Loucy (cell line): ENCODE data around the gene ARL5B.

Source experiments
- EZH2phosphoT487 ChIP-seq: fragments of 200-600 bp; IDR thresholded peaks from 2 replicates; pipeline ENCODE4 v1.6.1; 2018; ENCODE audit warnings: antibody characterized with exemption, mild to moderate bottlenecking, moderate library complexity, borderline replicate concordance
- TF ChIP-seq, protein P1 (sequence below): fragments of 200-600 bp; sonication (generic); conservative IDR thresholded peaks from 2 replicates; pipeline ENCODE4 v1.5.1; 2014; ENCODE audit warnings: mild to moderate bottlenecking, antibody characterized with exemption, low read length

- TF ChIP-seq, protein P1, sequence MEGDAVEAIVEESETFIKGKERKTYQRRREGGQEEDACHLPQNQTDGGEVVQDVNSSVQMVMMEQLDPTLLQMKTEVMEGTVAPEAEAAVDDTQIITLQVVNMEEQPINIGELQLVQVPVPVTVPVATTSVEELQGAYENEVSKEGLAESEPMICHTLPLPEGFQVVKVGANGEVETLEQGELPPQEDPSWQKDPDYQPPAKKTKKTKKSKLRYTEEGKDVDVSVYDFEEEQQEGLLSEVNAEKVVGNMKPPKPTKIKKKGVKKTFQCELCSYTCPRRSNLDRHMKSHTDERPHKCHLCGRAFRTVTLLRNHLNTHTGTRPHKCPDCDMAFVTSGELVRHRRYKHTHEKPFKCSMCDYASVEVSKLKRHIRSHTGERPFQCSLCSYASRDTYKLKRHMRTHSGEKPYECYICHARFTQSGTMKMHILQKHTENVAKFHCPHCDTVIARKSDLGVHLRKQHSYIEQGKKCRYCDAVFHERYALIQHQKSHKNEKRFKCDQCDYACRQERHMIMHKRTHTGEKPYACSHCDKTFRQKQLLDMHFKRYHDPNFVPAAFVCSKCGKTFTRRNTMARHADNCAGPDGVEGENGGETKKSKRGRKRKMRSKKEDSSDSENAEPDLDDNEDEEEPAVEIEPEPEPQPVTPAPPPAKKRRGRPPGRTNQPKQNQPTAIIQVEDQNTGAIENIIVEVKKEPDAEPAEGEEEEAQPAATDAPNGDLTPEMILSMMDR, result no peak
- TF ChIP-seq EZH2phosphoT487, result no peak
Observed at GRCh38 chr10:18687706-18688105, 28.5 kb downstream of the ARL5B start.
